Peyer's patch (tissue), 4 donors: ENCODE data around the gene CCDC184. TPM values are rescaled to one million over a fixed set of nuclear protein-coding genes. Genes with fewer than 3 reads are reported as not detected.

ENCODE experiments used
- DNase-seq, 3 donors: peaks; one replicate each; pipeline ENCODE4 v3.0.0-alpha.2; 2017 to 2019
- H3K27ac ChIP-seq, 4 donors: fragments of 200-600 bp; sonication (generic); one replicate each; pipeline ENCODE4 v1.5.1; 2016 to 2019
- H3K27me3 ChIP-seq, 2 donors: fragments of 200-600 bp; sonication (generic); one replicate each; pipeline ENCODE4 v1.5.1; 2019
- H3K36me3 ChIP-seq, 3 donors: fragments of 200-600 bp; sonication (generic); one replicate each; pipeline ENCODE4 v1.5.1; 2016 to 2019
- H3K4me1 ChIP-seq, 4 donors: fragments of 200-600 bp; sonication (generic); one replicate each; pipeline ENCODE4 v1.5.1; 2016 to 2019
- H3K4me3 ChIP-seq, 4 donors: fragments of 200-600 bp; sonication (generic); 1 replicate in 3 of 4; 2 replicates in 1 of 4; pipeline ENCODE4 v1.5.1; 2016 to 2019; ENCODE audit warnings: mild to moderate bottlenecking in 1 of 4
- H3K9me3 ChIP-seq, 4 donors: fragments of 200-600 bp; sonication (generic); one replicate each; pipeline ENCODE4 v1.5.1; 2016 to 2019; ENCODE audit warnings: mild to moderate bottlenecking in 1 of 4
- POLR2A ChIP-seq, 2 donors: fragments of 450-650 bp; IDR thresholded peaks; one replicate each; pipeline ENCODE4 v1.5.1; 2017; ENCODE audit warnings: antibody characterized with exemption in 2 of 2, mild to moderate bottlenecking in 2 of 2, moderate library complexity in 2 of 2
- total RNA-seq, 4 donors: library from RNA; depleted of rRNA; stranded (reverse); fragments of >200 nt; gene quantifications; one replicate each; pipeline ENCODE4 v1.1.0, GENCODE V29; 2016
- TF ChIP-seq, protein P1 (sequence below), 6 experiments: fragments of 450-650 bp in 4 of 6; fragments of 200-600 bp in 2 of 6; sonication (generic) in 1 of 6; IDR thresholded peaks; one replicate each; pipeline ENCODE4 v1.5.1; 2017 to 2019; ENCODE audit warnings: antibody characterized with exemption in 6 of 6, mild to moderate bottlenecking in 3 of 6, moderate library complexity in 1 of 6

CCDC184 gene
- total RNA-seq, 4 donors from 2014 or later: 0.40 TPM; not detected in 3

- no peak overlapping the region for H3K27ac ChIP-seq
- no peaks in the 10 kb centered on the region for H3K27me3 ChIP-seq
- H3K9me3 ChIP-seq: no peaks in the 10 kb centered on the region
- H3K36me3 ChIP-seq: no peaks in the 10 kb centered on the region
- H3K4me1 ChIP-seq: peaks cover 0 to 10% (median 3%) of the 10 kb centered on the region in 4 donors
- H3K4me3 ChIP-seq: no peak overlapping the region
- DNase-seq: no peak
- TF ChIP-seq POLR2A (IDR thresholded peaks at IDR 0.05): no peak
- TF ChIP-seq, protein P1, sequence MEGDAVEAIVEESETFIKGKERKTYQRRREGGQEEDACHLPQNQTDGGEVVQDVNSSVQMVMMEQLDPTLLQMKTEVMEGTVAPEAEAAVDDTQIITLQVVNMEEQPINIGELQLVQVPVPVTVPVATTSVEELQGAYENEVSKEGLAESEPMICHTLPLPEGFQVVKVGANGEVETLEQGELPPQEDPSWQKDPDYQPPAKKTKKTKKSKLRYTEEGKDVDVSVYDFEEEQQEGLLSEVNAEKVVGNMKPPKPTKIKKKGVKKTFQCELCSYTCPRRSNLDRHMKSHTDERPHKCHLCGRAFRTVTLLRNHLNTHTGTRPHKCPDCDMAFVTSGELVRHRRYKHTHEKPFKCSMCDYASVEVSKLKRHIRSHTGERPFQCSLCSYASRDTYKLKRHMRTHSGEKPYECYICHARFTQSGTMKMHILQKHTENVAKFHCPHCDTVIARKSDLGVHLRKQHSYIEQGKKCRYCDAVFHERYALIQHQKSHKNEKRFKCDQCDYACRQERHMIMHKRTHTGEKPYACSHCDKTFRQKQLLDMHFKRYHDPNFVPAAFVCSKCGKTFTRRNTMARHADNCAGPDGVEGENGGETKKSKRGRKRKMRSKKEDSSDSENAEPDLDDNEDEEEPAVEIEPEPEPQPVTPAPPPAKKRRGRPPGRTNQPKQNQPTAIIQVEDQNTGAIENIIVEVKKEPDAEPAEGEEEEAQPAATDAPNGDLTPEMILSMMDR (IDR thresholded peaks at IDR 0.05): no peak
These were observed 23.4 kb upstream of the CCDC184 start for GRCh38 chr12:48160046-48160445.

DNA sequence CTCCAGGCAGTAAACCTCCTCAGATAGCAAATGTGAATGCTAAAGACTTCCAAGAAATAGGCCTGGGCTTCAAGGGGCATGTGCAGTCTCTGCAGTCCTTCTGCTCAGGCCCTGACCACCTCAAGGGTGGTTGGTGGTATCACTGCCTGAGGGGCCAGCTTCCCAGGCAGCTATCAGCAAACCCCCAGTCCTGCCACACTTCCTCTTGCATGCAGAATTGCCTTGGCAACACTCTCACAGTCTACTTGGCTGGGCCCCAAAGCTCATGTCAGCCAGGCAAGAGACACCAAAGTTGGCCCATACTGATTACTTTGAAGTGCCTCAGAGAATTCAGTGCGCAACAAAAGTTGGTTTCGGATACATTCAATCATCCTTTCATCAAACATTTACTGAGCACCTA is 22.6 kb upstream of the CCDC184 start:
- DNase-seq: no peak
- Histone ChIP-seq H3K4me3 (no peak overlapping the region), H3K9me3 (no peaks in the 10 kb centered on the region), H3K27ac (no peak overlapping the region), H3K4me1 (peaks cover 0 to 8% (median 3%) of the 10 kb centered on the region in 4 donors), H3K27me3 (no peaks in the 10 kb centered on the region), H3K36me3 (no peaks in the 10 kb centered on the region)
- TF ChIP-seq, protein P1 (IDR thresholded peaks at IDR 0.05): no peak
- TF ChIP-seq POLR2A (IDR thresholded peaks at IDR 0.05): no peak

- H3K27ac ChIP-seq: no peak overlapping the region
- H3K4me3 ChIP-seq: no peak overlapping the region
- no peaks in the 10 kb centered on the region for H3K4me1 ChIP-seq
- no peak for TF ChIP-seq POLR2A (IDR thresholded peaks at IDR 0.05)
- TF ChIP-seq, protein P1 (IDR thresholded peaks at IDR 0.05): no peak
- H3K27me3 ChIP-seq: no peaks in the 10 kb centered on the region
- no peaks in the 10 kb centered on the region for H3K36me3 ChIP-seq
- DNase-seq: no peak
- no peaks in the 10 kb centered on the region for H3K9me3 ChIP-seq
These were observed 20.2 kb upstream of the CCDC184 start for GRCh38 chr12:48163150-48163747.

DNA sequence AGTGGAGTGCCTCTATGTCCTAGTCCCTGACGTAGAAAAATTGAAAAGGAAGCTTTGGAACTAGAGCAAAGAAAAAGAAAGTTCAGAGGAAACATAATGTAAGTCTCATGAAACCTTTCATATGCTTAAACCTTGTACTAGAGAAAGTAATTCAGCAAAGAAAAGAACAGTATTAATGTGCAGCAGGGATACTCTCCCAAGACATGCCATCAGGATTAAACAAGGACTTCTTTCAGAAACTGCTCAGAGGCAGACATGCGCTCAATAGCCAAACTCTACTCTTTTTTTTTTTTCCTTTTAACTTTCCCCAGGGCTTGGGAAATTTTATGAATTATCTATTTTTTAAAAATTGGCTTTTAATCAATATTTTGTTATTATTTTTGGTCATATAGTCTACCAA is 19.0 kb upstream of the CCDC184 start:
- Histone ChIP-seq H3K4me1 (no peaks in the 10 kb centered on the region), H3K9me3 (no peaks in the 10 kb centered on the region)

GRCh38 chr12:48165089-48165981 is 18.1 kb upstream of the CCDC184 start:
- Histone ChIP-seq H3K27ac (no peak overlapping the region), H3K4me3 (no peak overlapping the region), H3K9me3 (no peaks in the 10 kb centered on the region), H3K36me3 (no peaks in the 10 kb centered on the region), H3K4me1 (no peaks in the 10 kb centered on the region), H3K27me3 (no peaks in the 10 kb centered on the region)
- DNase-seq: no peak
- TF ChIP-seq, protein P1 (IDR thresholded peaks at IDR 0.05): peak; percentile 78 to 94 (median 90)
- TF ChIP-seq POLR2A (IDR thresholded peaks at IDR 0.05): no peak

More for the DNA sequence above, 19.0 kb upstream of the CCDC184 start:
- Histone ChIP-seq H3K27me3 (no peaks in the 10 kb centered on the region), H3K4me3 (no peak overlapping the region), H3K27ac (no peak overlapping the region), H3K36me3 (no peaks in the 10 kb centered on the region)
- no peak for DNase-seq
- TF ChIP-seq, protein P1 (IDR thresholded peaks at IDR 0.05): no peak
- TF ChIP-seq POLR2A (IDR thresholded peaks at IDR 0.05): no peak
